Smooth muscle cell (in vitro differentiated cells): Measurements from ENCODE around the gene BRAT1. TPM values are rescaled to one million over a fixed set of nuclear protein-coding genes. Genes with fewer than 3 reads are reported as not detected.

Experiments
- DNase-seq: peaks from one replicate; lab custom pipeline; 2025; ENCODE audit not compliant: unreplicated experiment; lab: John Stamatoyannopoulos, UW
- H2AFZ ChIP-seq: fragments of 200-600 bp; sonication (generic); 2 replicates; pipeline ENCODE4 v1.6.0; 2016; ENCODE audit warnings: antibody characterized with exemption, low read depth, mild to moderate bottlenecking
- H3F3A ChIP-seq: fragments of 200-600 bp; sonication (generic); 2 replicates; pipeline ENCODE4 v1.6.0; 2017; ENCODE audit warnings: antibody characterized with exemption, low read depth
- H3K27ac ChIP-seq: fragments of 200-600 bp; sonication (generic); 2 replicates; pipeline ENCODE4 v1.5.1; 2016; ENCODE audit warnings: low read depth, mild to moderate bottlenecking
- H3K27me3 ChIP-seq: fragments of 200-600 bp; sonication (generic); 2 replicates; pipeline ENCODE4 v1.6.1; 2016; ENCODE audit warnings: low read depth, mild to moderate bottlenecking
- H3K36me3 ChIP-seq: fragments of 200-600 bp; sonication (generic); 2 replicates; pipeline ENCODE4 v1.5.1; 2016; ENCODE audit warnings: low read depth
- H3K4me1 ChIP-seq: fragments of 200-600 bp; sonication (generic); 2 replicates; pipeline ENCODE4 v1.5.1; 2016; ENCODE audit warnings: low read depth
- H3K4me2 ChIP-seq: fragments of 200-600 bp; sonication (generic); 2 replicates; pipeline ENCODE4 v1.6.0; 2016; ENCODE audit warnings: mild to moderate bottlenecking
- H3K4me3 ChIP-seq: fragments of 200-600 bp; sonication (generic); 2 replicates; pipeline ENCODE4 v1.5.1; 2016; ENCODE audit warnings: mild to moderate bottlenecking
- H3K79me2 ChIP-seq: fragments of 200-600 bp; sonication (generic); 2 replicates; pipeline ENCODE4 v1.6.0; 2016; ENCODE audit warnings: low read depth, mild to moderate bottlenecking
- H3K9ac ChIP-seq: fragments of 200-600 bp; sonication (generic); 2 replicates; pipeline ENCODE4 v1.6.0; 2016; ENCODE audit warnings: low read depth
- H3K9me3 ChIP-seq: fragments of 200-600 bp; sonication (generic); replicated peaks from 2 replicates; pipeline ENCODE4 v1.5.1; 2016; ENCODE audit warnings: low read depth
- H4K20me1 ChIP-seq: fragments of 200-600 bp; sonication (generic); 2 replicates; pipeline ENCODE4 v1.6.0; 2016; ENCODE audit warnings: low read depth
- WGBS: methylation state at CpG from one replicate; pipeline ENCODE4 v1.1.7; 2016; ENCODE audit warnings: low lambda C conversion rate; 5-methylcytosine and 5-hydroxymethylcytosine counted together
- polyA plus RNA-seq: library from polyadenylated mRNA; unstranded; fragments of >200 nt; fragmentation: Nextera tagmentation; extraction: Ambion mirVana; gene quantifications from 2 replicates; pipeline ENCODE4 v1.2.1, GENCODE V29; 2016
- total RNA-seq: library from RNA; depleted of rRNA; stranded (reverse); fragments of >200 nt; gene quantifications from 2 replicates; pipeline ENCODE4 v1.2.3, GENCODE V29; 2014
- TF ChIP-seq, protein P1 (sequence below): fragments of 200-600 bp; sonication (generic); IDR thresholded peaks from 2 replicates; pipeline ENCODE4 v1.5.1; 2017; ENCODE audit warnings: borderline replicate concordance, mild to moderate bottlenecking, antibody characterized with exemption; ENCODE audit not compliant: insufficient read depth, poor library complexity, severe bottlenecking

The BRAT1 gene
- total and polyA plus RNA-seq, 2 experiments from 2014 or later = 11.2 to 32.4 TPM

DNA sequence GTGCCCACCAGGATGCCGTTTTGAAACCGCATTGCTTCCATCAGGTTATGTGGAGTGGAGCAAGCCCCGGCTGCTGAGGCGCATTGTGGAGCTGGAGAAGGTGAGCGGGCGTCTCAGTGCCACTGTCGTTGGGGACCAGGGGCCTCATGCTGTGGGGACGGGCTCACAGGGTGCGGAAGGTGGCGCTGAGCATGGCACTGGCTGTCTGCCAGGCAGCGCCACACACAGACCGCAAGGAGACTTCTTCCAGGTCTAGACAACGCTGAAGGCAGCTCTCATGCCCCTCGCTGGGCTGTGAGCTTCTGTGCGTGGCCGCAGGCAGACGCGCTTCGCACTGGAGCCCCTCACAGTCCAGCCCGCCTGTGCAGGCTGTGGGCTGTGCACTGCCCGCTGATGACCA, 32.5 kb upstream of the BRAT1 start:
- Histone ChIP-seq H3K36me3 (no peaks in the 10 kb centered on the region), H3K9ac (no peak overlapping the region), H3K4me3 (no peak overlapping the region), H4K20me1 (no peaks in the 10 kb centered on the region), H3K27me3 (no peaks in the 10 kb centered on the region), H3K4me1 (no peaks in the 10 kb centered on the region), H2AFZ (no peak overlapping the region), H3K4me2 (no peak overlapping the region), H3K79me2 (no peaks in the 10 kb centered on the region), H3K27ac (no peak overlapping the region), H3K9me3 (no peaks in the 10 kb centered on the region), H3F3A (no peaks in the 10 kb centered on the region)
- WGBS = 99% methylated on average over 20 of the region's 21 CpGs
- TF ChIP-seq, protein P1, sequence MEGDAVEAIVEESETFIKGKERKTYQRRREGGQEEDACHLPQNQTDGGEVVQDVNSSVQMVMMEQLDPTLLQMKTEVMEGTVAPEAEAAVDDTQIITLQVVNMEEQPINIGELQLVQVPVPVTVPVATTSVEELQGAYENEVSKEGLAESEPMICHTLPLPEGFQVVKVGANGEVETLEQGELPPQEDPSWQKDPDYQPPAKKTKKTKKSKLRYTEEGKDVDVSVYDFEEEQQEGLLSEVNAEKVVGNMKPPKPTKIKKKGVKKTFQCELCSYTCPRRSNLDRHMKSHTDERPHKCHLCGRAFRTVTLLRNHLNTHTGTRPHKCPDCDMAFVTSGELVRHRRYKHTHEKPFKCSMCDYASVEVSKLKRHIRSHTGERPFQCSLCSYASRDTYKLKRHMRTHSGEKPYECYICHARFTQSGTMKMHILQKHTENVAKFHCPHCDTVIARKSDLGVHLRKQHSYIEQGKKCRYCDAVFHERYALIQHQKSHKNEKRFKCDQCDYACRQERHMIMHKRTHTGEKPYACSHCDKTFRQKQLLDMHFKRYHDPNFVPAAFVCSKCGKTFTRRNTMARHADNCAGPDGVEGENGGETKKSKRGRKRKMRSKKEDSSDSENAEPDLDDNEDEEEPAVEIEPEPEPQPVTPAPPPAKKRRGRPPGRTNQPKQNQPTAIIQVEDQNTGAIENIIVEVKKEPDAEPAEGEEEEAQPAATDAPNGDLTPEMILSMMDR = no peak
- DNase-seq = no peak

DNA sequence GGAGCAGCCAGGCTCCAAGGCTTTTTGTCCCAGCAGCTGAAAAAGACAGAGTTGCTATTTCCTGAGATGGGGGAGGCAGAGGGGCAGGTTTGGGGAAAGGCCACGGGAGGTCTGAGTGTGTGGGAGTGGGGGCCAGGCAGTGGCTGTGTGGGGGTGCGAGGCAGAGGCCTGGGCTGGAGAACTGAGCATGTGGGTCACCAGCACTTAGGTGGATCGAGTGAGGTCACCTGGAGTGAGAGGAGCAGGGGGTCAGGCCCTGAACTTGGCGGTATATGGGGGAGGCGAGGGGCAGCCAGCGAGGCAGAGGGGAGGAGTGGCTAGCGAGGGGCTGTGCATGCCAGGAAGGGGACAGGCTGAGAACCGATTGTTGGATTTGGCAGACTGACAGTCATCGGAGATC, 31.8 kb upstream of the BRAT1 start:
- Histone ChIP-seq H3K4me3 (no peak overlapping the region), H3K79me2 (no peaks in the 10 kb centered on the region), H3K4me1 (no peaks in the 10 kb centered on the region), H3K36me3 (no peaks in the 10 kb centered on the region), H3K9me3 (no peaks in the 10 kb centered on the region), H3K27me3 (no peaks in the 10 kb centered on the region), H3K27ac (no peak overlapping the region), H4K20me1 (no peaks in the 10 kb centered on the region), H3K9ac (no peak overlapping the region), H3K4me2 (no peak overlapping the region), H3F3A (no peaks in the 10 kb centered on the region), H2AFZ (no peak overlapping the region)
- DNase-seq = no peak
- TF ChIP-seq, protein P1 = no peak
- WGBS = 100% methylated on average over 3 of the region's 9 CpGs

DNA sequence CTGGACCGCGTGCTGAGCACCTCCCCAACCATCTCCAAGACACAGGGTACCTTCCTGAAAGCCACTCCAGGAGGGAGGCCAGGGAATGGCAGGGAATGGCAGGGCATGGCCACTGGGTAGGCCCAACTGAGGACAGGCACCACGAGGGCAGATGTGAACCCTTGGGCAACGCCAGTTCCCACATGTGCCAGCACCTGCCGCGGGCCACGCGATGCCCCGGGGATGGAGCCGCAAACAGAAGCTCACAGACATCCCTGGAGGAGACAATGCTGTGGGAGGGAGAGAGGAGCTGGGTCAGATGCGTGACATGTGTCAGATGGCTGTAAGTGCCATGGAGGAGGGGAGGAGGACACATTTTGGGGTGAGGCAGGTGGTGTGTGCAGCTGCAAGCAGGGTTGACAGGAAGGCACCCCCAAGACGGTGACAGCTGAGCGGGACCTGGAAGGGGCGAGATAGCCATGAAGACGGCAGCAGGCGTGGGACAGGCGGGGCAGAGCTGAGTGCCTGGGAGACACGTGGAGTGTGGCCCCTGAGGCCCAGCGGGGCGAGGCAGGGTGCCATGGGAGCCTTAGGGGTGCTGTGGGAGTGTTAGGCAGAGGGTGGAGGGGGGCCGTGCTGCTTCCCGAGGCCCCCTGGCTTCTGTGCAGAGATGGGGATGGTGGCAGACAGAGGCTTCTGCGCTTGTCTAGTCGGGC, 31.1 kb upstream of the BRAT1 start:
- no peak for DNase-seq
- H3K4me2 ChIP-seq = no peak overlapping the region
- no peaks in the 10 kb centered on the region for H3K4me1 ChIP-seq
- no peak overlapping the region for H3K4me3 ChIP-seq
- no peaks in the 10 kb centered on the region for H3K36me3 ChIP-seq
- H2AFZ ChIP-seq = no peak overlapping the region
- 95% methylated on average over 24 of the region's 24 CpGs for WGBS
- no peaks in the 10 kb centered on the region for H3K27me3 ChIP-seq
- no peaks in the 10 kb centered on the region for H4K20me1 ChIP-seq
- no peak overlapping the region for H3K9ac ChIP-seq
- TF ChIP-seq, protein P1 = no peak
- no peak overlapping the region for H3K27ac ChIP-seq
- no peaks in the 10 kb centered on the region for H3K9me3 ChIP-seq
- no peaks in the 10 kb centered on the region for H3F3A ChIP-seq
- H3K79me2 ChIP-seq = no peaks in the 10 kb centered on the region

DNA sequence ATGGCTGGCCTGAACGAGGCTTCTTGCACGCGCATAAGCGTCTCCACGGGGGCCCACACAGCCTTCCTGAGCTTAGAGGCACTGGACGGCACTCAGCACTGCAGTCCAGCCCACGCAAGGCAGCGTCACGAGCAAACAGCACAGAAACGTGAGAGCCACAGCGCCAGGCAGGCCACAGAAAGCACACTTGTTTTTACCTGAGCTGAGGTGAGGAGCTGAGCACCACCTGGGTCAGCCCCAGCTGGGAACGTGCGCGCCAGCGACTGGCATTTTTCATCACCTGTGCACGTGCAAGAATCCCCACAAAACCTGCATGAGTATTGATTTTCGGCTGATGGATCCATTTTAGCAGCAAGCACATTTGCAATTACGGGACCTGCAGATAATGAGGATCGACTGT, 30.1 kb upstream of the BRAT1 start:
- Histone ChIP-seq H3K4me2 (no peak overlapping the region), H2AFZ (no peak overlapping the region), H3K4me3 (no peak overlapping the region), H4K20me1 (no peaks in the 10 kb centered on the region), H3K27ac (no peak overlapping the region), H3K79me2 (no peaks in the 10 kb centered on the region), H3F3A (no peaks in the 10 kb centered on the region), H3K9me3 (no peaks in the 10 kb centered on the region), H3K36me3 (no peaks in the 10 kb centered on the region), H3K4me1 (no peaks in the 10 kb centered on the region), H3K9ac (no peak overlapping the region), H3K27me3 (no peaks in the 10 kb centered on the region)
- TF ChIP-seq, protein P1 = no peak
- DNase-seq = no peak
- 93% methylated on average over 19 of the region's 19 CpGs for WGBS
